Sigmoid colon (tissue), 4 donors: ENCODE measurements around the gene PEX5L.

Source experiments
- EP300 ChIP-seq, 4 donors: sonication (generic); formaldehyde crosslinking; IDR thresholded peaks; one replicate each; pipeline ENCODE4 v1.6.1; 2017; ENCODE audit warnings: antibody characterized with exemption in 4 of 4
- POLR2AphosphoS5 ChIP-seq, 4 donors: sonication (generic); formaldehyde crosslinking; IDR thresholded peaks; one replicate each; pipeline ENCODE4 v1.6.1; 2017; ENCODE audit warnings: antibody characterized with exemption in 4 of 4
- TF ChIP-seq, protein P1 (sequence below), 4 experiments: fragments of 450-650 bp in 3 of 4; fragments of 200-600 bp in 1 of 4; IDR thresholded peaks; one replicate each; pipeline ENCODE4 v1.5.1; 2016 to 2019; ENCODE audit warnings: antibody characterized with exemption in 4 of 4, mild to moderate bottlenecking in 3 of 4, moderate library complexity in 2 of 4

DNA sequence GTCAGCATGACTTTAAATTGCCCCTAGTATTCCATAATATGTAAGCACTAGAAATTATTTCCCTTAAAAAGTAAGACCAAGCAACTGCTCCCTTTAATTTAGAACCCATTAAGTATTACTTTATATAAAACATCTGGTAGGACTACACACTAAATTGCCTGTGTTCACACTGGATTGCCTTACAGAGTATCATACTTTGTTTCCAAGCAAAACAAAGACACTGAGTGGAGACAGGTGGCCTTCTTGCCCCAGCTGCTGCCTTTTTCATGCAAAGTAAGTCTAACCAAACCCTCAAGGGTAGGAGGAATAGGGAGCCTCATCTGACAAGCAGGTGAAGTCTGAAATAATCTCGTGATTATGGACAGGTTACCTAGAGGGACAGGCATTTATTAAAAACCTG, 87.3 kb downstream of the PEX5L start:
- TF ChIP-seq POLR2AphosphoS5 (IDR thresholded peaks at IDR 0.05) (no peak), EP300 (IDR thresholded peaks at IDR 0.05) (no peak)
- TF ChIP-seq, protein P1, sequence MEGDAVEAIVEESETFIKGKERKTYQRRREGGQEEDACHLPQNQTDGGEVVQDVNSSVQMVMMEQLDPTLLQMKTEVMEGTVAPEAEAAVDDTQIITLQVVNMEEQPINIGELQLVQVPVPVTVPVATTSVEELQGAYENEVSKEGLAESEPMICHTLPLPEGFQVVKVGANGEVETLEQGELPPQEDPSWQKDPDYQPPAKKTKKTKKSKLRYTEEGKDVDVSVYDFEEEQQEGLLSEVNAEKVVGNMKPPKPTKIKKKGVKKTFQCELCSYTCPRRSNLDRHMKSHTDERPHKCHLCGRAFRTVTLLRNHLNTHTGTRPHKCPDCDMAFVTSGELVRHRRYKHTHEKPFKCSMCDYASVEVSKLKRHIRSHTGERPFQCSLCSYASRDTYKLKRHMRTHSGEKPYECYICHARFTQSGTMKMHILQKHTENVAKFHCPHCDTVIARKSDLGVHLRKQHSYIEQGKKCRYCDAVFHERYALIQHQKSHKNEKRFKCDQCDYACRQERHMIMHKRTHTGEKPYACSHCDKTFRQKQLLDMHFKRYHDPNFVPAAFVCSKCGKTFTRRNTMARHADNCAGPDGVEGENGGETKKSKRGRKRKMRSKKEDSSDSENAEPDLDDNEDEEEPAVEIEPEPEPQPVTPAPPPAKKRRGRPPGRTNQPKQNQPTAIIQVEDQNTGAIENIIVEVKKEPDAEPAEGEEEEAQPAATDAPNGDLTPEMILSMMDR (IDR thresholded peaks at IDR 0.05), result no peak
